HL-60/S4 (cell line): ENCODE measurements around the gene GRM7.

Experiments
- in situ Hi-C: fragments of 300-500 bp; cut with MboI; formaldehyde crosslinking; loops from 2 replicates; pipeline ENCODE4 v1.14.3; 2022; ENCODE audit warnings: low sequenced_read_pairs

GRM7 gene

DNA sequence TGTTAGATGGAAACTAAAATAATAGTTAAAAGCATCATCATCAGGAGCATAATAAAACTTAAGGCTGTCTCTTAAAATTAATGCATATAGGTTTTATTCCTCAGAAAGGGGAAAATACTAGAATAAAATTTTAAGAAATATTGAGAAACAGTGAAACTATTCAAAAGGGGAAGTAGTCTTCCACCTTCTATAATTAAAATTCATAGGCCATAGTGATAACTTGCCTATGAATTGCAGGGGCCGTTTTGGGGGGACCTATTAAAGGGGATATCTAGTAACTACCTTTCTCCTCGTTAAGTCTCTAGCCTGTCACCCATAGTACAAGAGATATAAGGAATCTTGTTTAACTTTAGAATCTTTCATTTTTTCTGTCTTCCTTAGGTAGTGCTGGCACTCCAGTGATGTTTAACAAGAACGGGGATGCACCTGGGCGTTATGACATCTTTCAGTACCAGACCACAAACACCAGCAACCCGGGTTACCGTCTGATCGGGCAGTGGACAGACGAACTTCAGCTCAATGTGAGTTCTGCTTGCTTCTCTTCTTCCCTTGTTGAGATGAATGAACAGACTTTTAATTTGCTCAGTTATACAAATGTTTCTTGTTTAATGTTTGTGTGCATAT, 600.4 kb downstream of the GRM7 start:
- in situ Hi-C loops: no loop called here

DNA sequence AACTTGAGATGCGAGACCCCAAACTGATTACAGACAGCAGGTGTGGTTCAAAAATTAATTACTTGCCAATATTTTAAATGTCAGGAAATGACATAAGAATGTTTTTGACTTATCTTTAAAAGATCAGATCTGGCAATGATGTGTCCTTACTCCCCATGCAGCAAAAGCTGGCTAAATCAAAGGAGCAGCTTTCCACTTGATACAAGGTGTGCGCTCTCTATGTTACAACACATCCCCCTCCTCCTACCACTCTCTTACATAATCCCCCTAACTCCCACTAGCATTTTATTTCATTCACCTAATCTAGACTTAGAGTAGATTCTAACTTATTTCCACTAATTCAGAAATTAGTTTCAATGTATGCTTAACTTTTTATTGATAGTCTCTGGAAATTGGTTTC, 609.0 kb downstream of the GRM7 start:
- in situ Hi-C loops: no loop called here

DNA sequence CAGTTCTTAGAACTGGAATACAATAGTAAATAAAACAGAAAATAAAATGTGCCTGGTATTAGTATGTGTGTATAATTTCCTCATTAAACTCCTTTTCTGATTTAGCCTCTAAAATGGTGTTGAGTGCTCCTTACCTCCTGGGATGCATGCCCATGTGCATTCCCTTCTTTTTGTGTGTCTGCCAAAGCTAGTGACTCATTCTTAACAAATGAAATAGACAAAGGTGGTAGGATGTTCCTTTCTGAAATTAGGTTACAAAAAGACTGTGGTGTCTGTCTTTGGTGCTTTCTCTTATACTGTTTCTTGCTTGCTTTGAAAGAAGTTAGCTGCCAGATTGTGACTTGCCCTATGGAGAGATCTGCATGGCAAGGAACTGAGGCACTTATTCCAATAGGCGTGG, 623.7 kb downstream of the GRM7 start:
- in situ Hi-C loops: no loop called here

DNA sequence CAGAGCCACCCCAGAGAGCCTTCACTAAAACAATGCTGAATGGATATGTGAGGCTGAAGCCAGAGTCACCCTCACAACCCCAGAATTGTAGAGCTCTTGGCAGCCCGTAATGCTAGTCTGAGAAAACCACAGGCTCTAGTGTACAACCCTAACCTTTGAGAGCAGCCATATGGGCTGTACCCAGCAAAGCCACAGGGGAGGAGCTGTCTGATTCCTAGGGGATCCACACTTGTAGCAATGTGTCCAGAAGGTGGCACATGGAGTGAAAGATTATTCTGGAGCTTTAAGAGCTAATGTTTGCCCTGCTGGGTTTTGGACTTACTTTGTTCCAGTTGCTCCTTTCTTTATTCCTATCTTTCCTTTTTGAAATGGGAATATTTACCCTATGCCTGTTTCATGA, 626.8 kb downstream of the GRM7 start:
- in situ Hi-C loops: no loop called here

DNA sequence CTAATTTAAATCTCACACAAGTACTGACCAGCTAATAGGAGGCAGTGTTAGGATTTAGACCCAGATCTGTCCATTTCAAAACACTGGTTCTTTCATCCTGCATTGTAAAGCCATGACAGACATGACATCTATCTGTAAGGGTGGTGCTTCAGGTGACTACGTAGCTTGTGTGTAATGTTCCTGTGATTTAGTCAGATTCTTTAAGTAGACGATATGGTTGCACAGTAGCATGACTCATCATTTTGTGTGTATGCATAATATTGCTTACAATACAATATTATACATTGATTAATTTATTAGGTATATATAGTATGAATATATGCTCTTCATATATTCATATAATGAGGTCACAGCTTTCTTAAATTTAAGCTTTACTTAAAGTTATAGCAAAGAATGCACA, 628.5 kb downstream of the GRM7 start:
- in situ Hi-C loops: no loop called here

DNA sequence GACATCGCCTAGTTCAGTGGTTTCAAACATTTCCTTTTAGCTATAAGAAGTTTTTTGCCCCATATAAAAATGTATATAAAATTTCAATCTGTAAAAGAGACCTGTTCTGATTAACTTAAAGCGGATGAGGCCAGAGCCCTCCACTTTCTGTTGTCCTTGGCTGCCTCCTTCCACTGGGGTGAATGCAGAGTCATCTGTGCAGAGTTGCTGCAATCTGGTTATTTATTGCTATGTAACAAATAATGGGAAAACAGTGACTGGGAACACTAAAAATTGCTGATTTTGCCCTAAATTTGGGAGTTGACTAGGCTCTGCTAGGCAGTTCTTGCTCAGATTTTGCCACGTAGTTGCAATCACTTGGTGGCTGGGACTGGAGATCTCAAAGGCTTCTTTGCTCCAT, 637.8 kb downstream of the GRM7 start:
- in situ Hi-C loops: no loop called here

DNA sequence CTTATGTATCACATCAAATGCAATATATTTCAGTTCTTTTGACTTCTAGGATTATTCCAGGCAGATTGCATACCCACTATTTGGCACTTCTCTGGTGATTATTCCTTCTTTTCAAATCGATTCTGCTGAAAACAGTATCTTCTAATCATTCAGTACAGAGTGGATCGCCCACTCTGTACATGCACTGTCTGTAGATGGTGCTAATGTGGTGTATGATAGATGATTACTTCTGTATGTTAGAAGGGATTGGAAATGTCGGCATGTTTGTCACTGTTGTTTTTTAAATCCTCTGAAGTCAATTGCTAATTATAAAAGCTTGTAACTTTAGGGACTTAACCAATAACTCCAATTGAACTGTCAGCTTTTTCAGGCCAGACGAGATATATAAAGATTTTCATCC, 642.5 kb downstream of the GRM7 start:
- in situ Hi-C loops: no loop called here

DNA sequence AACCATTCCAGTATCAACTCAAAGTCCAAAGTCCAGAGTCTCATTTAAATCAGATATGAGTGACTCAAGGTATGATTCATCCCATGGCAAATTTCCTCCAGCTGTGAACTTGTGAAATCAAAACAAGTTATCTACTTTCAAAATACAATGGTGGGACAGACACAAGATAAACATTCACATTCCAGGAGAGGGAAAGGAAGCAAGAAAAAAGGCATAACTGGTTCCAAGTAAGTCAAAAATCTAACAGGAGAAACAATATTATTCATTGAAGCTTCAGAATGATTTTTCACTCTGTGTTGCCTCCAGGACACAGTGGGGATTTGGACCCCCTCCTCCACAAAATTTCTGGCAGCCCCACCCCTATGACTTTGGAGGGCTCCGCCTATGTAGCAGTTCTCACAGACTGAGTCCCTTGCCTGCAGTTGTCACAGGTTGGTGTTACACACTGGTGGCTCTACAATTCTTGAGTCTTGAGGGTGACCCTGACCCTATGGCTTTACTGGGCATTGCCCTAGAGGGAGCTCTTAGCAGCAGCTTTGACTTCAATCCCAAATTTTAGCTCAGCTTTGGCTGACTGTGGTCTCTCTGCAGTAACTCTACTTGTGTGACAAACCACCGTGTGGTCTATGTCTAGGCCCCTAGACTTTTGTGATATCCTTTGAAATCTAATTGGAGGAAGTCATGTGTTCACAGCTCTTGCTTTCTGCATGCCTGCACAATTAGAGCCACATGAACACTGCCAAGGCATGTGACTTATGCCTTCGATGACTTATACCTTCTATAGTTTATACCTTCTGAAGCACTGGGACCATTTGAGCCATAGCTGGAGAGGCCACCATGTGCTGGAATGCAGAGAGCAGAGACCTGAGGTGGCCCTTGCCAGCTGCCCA, 644.2 kb downstream of the GRM7 start:
- in situ Hi-C loops: no loop called here

DNA sequence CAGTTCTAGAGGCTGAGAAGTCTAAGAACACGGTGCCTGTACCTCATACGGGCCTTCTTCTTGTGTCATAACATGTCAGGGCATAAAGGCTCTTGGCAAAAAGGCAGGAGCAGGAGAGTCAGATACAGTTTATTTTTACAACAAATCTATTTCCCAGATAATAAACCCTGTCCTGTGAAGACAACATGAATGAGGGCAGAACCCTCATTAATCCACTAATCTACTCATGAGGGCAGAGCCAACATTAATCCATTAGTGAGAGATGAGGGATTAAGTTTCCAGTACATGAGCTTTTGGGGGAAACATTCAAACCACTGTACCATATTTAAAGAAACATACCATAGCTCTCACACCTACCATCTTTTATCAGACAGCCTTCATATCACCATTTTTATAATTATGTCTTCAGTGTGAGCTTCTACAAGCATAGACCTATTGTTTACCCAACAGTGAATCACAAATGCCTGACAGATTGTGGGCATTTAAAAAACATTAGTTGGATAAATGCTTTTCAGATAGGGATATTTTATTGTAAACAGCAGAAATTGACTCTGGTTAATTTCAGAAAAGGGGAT, 645.8 kb downstream of the GRM7 start:
- in situ Hi-C loops: no loop called here

DNA sequence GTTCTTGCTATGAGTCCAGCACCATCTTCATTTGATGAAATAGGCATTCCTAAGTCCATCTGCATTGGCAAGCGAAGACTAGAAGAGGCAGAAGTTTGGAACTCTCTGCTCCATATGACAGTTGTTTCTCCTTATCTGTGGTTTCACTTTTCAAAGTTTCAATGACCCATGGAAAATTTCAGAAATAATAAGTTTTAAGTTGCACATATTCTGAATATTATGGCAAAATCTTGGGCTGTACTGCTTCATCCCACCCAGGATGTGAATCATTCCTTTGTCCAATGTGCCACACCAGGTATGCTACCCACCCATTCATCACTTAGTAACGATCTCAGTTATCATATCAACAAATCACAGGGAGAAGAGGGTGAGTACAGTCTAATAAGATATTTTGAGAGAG, 647.9 kb downstream of the GRM7 start:
- in situ Hi-C loops: no loop called here

DNA sequence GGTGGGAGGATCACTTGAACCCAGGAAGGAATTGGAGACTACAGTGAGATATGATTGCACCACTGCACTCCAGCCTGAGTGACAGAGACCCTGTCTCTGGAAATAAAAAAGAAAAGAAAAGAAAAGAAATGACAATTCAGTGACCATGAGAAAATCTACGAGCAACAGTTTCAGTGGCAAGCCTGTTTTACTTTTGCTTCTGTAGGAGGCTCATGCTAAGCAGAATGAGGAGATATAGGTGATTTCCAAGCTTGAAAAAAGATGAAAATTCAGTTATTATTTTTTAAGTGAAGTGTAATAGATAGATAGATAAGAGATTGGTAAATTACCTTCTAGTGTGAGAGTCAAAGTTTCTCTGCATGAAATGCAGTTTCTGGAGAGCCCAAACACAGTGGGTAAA, 651.1 kb downstream of the GRM7 start:
- in situ Hi-C loops: no loop called here

DNA sequence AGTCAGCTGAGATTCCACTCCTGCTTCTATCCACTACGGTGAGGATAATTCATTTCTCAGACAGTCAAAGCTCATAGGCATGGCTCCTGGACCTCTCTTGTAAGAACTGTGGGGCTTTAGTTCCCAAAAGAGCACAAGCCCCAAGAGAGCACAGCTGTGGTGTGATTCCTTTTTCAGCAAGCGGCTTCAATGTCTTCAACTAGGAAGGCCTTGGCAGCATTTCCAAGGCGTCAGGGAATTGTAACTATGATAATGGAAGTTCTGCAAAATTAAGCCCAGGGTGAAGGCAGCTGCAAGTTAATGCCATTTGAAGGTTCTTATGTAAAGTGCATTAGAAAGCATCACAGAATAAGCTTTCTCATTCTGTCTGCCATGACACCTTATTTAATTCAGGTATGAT, 657.1 kb downstream of the GRM7 start:
- in situ Hi-C loops: no loop called here

DNA sequence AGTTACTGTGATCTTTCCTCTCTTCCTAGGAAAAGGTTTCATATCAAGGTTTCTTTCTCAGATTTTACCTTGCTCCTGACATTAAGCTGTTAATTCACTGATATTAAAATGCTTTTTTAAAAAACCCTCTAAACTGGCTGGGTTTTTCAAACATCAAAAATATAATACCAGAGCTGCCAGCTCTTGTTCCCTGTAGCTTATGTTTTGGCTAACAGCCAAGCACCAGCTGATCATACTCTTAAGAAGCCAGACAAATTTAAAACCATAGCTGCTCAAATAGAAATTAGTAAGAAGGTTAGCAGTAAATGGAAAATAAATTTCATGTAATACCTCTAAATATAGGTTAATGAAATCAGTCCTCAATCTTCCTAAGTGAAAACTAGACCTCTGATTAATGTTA, 657.5 kb downstream of the GRM7 start:
- in situ Hi-C loops: no loop called here

DNA sequence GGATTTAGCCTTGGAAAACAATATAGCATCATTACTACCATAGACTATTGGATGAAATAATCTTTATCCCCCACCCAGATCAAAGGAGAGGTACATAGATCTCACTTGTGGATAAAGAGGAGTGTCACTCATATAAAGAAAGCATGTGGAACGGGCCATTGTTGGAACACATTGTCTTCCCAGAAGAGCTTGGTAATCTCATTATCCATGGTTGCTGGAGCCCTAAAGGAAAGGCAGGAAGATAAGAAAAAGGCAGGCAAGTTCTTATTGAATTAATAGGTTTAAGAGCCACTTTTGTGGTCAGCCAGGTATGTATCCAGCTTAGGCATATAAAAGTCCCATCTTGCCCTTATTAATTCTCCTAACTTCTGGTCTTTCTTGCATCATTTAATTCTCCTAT, 659.1 kb downstream of the GRM7 start:
- in situ Hi-C loops: no loop called here

DNA sequence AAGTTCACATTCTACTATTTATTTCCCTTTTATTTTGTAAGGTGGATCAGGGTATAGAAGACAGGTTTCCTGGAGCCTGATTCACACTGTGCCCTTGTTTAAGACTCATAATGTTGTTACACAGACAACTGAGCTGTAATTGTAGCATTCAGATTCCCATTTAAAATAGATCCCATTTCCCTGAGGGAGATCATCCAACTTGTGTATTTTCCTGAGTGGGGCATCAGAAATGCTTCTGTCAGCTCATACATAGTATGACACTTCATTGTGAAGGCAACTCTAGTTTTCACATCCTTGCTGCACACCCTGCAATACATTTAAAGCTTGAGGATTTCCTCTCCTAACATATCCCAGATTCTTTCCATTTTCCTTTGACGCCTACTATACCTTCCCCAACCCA, 659.7 kb downstream of the GRM7 start:
- in situ Hi-C loops: no loop called here

DNA sequence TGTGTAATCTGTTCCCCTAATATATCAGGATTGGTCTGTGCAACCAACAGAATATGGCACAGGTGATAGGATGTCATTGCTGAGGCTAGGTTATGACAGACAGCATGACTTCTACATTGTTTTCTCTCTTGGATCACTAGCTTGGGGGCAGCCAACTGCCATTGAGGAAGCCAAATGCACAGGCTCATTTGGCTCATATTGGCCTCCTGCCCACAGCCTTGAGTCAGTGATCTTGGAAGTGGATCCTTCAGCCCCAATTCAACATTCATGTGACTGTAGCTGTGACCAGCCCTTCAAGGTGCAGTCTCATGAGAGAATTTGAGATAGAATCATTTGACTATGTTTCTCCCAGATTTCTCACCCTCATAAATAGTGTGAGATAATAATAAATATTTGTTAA, 675.6 kb downstream of the GRM7 start:
- in situ Hi-C loops: no loop called here

DNA sequence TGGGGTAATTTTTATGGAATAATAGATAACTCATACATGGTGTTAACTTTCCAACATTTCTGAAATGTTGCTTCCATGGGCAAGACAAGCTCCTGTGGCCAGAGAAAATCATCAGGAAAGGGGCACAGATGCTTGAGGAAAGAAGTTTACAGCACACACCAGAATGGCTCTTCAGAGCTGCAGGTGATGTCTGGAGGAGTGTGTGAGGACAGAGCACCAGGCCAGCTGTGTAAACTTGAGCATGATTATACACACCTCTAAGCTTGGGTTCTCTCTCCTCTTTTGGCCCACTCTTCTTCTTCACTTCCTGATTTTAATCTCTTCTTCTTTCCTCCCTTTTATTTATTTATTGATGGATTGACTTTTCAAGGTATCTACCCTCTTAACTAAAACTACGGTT, 676.0 kb downstream of the GRM7 start:
- in situ Hi-C loops: no loop called here

DNA sequence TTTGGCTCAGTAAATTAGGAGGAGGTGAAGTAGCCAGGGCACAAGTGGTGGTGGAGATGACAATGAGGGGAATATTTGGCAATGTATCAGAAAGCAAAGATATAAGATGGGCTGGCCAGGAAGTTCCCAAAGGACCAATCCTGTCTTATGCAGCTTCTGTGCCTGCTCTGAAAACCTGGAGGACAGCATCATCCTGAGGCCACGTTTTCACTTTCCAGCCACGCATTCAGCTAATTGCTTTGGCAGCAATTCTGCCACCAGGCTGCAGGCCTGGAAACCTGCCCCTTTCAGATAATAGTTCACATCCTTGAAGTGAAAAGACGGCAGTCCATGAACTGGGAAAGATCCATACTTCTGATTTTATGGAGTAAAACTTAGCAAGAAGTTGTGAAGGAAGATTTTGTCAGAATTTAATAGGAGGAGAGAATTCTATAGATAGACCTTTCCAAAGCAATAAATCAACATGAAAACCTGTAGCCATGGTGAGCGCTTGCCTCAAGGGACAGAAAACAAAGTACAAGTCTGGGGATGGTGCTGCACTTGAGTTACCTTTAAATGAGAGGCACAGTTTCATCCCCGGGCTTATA, 682.5 kb downstream of the GRM7 start:
- in situ Hi-C loops: no loop called here

DNA sequence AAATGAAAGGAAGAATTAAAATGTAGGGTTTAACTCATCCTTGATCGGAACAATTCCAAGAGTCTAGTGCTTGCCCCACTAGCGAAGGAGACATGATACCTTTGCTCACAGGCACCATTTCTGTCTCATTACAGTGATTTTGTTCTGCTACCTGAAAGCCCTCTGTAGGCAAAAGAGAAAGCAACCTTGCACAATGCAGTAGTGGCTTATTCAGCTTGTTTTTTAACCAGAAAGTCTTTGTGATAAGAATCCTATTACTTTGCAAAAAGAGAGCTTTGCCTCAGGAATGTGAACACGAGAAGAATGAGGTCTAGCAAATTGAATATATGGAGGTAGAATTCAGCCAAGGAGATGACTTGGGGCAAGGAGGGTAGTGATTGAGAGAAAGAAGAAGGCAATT, 684.4 kb downstream of the GRM7 start:
- in situ Hi-C loops: no loop called here

DNA sequence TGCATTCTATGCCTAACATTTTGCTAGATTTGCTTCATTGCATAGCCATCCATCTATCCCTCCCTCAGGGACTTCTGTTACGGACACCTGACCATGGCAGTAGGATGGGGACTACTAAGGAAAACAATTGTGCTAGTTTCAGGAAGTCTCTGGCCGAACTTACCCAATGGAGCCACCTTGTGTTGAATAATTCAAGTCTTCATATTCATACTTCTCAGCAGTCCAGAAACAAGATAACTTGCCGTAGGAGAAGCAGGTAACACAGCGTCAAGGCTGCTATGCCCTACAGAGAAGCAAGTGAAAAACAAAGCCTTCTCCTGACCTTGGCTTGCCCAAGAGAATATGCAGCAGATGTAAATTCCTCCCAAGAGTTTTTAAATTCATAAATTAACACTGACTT, 685.3 kb downstream of the GRM7 start:
- in situ Hi-C loops: no loop called here

DNA sequence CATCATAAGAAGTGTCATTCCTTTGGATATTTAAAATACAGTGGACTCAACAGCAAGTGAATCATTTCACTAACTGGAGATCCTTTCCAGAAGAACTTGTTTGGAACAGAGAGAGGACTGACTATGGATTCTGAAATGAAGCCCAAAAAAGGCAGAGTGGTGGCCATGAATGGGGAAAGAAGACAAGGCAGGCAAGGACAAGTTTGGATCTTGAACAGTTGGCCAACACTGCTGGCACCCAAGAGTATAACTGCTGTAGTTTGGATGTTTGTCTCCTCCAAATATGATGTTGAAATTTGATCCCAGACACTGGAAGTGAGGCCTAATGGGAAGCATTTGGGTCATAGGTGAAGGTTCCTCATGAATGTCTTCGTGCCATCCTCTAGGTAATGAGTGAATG, 686.9 kb downstream of the GRM7 start:
- in situ Hi-C loops: no loop called here

DNA sequence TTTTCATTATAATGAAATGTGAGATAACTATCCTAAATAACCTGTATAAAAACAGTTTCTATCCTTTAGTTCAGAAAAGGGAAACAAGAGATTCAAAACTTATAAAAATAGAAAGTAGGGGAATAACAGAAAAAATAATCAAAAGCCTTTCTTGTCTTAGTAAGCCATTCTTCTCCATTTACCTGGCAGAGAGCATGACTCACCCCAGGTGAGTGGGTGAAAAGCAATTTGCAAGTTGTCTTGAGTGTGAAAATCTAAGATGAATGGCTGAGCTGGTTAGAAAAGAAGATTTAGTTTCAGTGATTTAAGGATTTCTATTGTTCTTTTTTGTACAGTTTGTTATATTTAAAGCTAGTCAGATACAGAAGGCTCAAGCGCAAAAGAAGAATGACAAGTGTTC, 702.0 kb downstream of the GRM7 start:
- in situ Hi-C loops: no loop called here
